ENCODE results near the gene PPM1J. TPM values are rescaled to one million over a fixed set of nuclear protein-coding genes. Genes with fewer than 3 reads are reported as not detected.

The PPM1J gene
- total and polyA plus RNA-seq, 9 of the 15 experiments (the other 6 are each of a cell fraction or from before 2014, with no cell fraction given), result 0.25 to 10.5 (median 4.2) TPM

DNA sequence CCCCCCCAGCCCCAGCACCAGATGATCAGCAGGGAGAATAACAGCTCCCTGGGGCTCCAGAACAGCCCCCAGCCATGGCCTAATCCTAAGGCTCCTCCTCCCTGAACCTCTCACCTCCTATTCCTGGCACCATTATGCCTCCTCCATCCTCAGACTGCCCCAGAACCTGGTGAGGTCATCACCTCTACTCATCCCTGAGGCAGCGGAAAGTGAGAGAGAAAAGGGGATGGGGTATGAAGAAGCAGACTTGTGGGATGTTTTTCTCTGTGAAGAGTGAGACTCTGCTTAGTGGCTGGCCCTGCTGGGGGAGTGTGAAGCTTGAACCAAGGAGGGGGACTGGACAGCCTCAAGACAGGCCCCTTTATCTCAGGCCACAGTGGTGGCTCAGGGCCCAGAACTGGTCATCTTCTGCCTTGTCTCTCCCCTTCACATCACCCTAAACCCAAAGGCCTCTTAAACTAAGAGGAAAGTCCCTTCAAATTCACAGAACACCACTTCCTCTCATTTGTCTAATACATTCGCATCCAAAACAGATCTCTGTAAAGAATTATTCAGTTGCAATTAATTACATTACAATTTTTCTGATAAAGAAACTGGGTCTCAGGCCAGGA, 2.2 kb upstream of the PPM1J start (continued):
- TF ChIP-seq, protein P1, sequence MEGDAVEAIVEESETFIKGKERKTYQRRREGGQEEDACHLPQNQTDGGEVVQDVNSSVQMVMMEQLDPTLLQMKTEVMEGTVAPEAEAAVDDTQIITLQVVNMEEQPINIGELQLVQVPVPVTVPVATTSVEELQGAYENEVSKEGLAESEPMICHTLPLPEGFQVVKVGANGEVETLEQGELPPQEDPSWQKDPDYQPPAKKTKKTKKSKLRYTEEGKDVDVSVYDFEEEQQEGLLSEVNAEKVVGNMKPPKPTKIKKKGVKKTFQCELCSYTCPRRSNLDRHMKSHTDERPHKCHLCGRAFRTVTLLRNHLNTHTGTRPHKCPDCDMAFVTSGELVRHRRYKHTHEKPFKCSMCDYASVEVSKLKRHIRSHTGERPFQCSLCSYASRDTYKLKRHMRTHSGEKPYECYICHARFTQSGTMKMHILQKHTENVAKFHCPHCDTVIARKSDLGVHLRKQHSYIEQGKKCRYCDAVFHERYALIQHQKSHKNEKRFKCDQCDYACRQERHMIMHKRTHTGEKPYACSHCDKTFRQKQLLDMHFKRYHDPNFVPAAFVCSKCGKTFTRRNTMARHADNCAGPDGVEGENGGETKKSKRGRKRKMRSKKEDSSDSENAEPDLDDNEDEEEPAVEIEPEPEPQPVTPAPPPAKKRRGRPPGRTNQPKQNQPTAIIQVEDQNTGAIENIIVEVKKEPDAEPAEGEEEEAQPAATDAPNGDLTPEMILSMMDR (IDR thresholded peaks at IDR 0.05 in 2 of 3, conservative IDR thresholded peaks at IDR 0.05 in 1 of 3; ENCODE audit: insufficient read depth in 2 of 3, low read depth in 1 of 3, low read length in 3 of 3), result no peak
- TF ChIP-seq SIRT6 (IDR thresholded peaks at IDR 0.05; ENCODE audit: low read depth, low read length) (no peak), ZNF274 (IDR thresholded peaks at IDR 0.05; ENCODE audit: borderline replicate concordance, low read depth, low read length) (no peak), KHSRP (IDR thresholded peaks at IDR 0.05) (no peak), ZNF23 (CRISPR knock-in tag; IDR thresholded peaks at IDR 0.05) (no peak), ZNF764 (CRISPR knock-in tag; IDR thresholded peaks at IDR 0.05; ENCODE audit: low read depth) (no peak), ZNF12 (CRISPR knock-in tag; IDR thresholded peaks at IDR 0.05) (no peak)
- TF ChIP-seq, protein P2, sequence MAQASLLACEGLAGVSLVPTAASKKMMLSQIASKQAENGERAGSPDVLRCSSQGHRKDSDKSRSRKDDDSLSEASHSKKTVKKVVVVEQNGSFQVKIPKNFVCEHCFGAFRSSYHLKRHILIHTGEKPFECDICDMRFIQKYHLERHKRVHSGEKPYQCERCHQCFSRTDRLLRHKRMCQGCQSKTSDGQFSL (CRISPR knock-in tag; IDR thresholded peaks at IDR 0.05), result no peak
- TF ChIP-seq, protein P2 (tag; IDR thresholded peaks at IDR 0.05), result no peak
